Endothelial cell of umbilical vein (primary cell): ENCODE results near the gene PER3. TPM values are rescaled to one million over a fixed set of nuclear protein-coding genes. Genes with fewer than 3 reads are reported as not detected.

ENCODE experiments used
- BruUV-seq: library from RNA; stranded (reverse); fragments of 400-500 nt; replicated peaks from 2 replicates; lab custom pipeline; 2021; lab: Mats Ljungman, UMichigan
- CTCF ChIA-PET: fragments of 300-600, 350-600 bp; sonication (Branson Sonifier 250); formaldehyde crosslinking; loops from one replicate; lab custom pipeline; 2021; ENCODE audit warnings: antibody characterized with exemption, inconsistent platforms; lab: Charles Lee
- POLR2A ChIA-PET: fragments of 300-600, 350-600 bp; sonication (Branson Sonifier 250); formaldehyde crosslinking; loops from one replicate; lab custom pipeline; 2021; ENCODE audit warnings: antibody characterized with exemption, inconsistent platforms; lab: Charles Lee
- DNase-seq: peaks from one replicate; pipeline ENCODE4 v3.0.0-alpha.2; 2011; ENCODE audit warnings: low read depth, low spot score
- FAIRE-seq: peaks from 2 replicates; lab custom pipeline; 2011; peaks lifted over from hg19 to GRCh38; lab: Jason Lieb, UNC
- H2AFZ ChIP-seq: 2 replicates; pipeline ENCODE4 v1.6.0; 2012; ENCODE audit warnings: low read depth, low read length, control low read depth, inconsistent platforms
- H3K27ac ChIP-seq: 2 replicates; pipeline ENCODE4 v1.5.1; 2011; ENCODE audit warnings: low read depth, mild to moderate bottlenecking, control low read depth, low read length, moderate library complexity; ENCODE audit not compliant: insufficient read depth
- H3K27me3 ChIP-seq, 2 experiments: 2 replicates each; pipeline versions ENCODE4 v1.6.0 to v1.6.1; 2011; ENCODE audit warnings: low read length in 2 of 2, mixed read lengths in 1 of 2; ENCODE audit not compliant: control insufficient read depth in 2 of 2, insufficient read depth in 2 of 2
- H3K36me3 ChIP-seq, 2 experiments: 2 replicates in 1 of 2; 3 replicates in 1 of 2; pipeline ENCODE4 v1.5.1; 2011; ENCODE audit warnings: low read length in 2 of 2, mild to moderate bottlenecking in 1 of 2, moderate library complexity in 1 of 2; ENCODE audit not compliant: control insufficient read depth in 2 of 2, insufficient read depth in 2 of 2; ENCODE audit errors: extremely low read depth in 1 of 2
- H3K4me1 ChIP-seq: 3 replicates; pipeline ENCODE4 v1.5.1; 2011; ENCODE audit warnings: mild to moderate bottlenecking, low read length; ENCODE audit not compliant: control insufficient read depth, insufficient read depth; ENCODE audit errors: extremely low read depth
- H3K4me2 ChIP-seq: 2 replicates; pipeline ENCODE4 v1.6.1; 2011; ENCODE audit warnings: low read length, control low read depth, mixed read lengths; ENCODE audit not compliant: insufficient read depth
- H3K4me3 ChIP-seq, 3 experiments: fragments of 200-600 bp in 1 of 3; sonication (generic), shearing (Covaris generic) in 1 of 3; replicated peaks in 1 of 3; 2 replicates each; pipeline ENCODE4 v1.5.1; 2011 to 2016; ENCODE audit warnings: control low read depth in 3 of 3, low read length in 3 of 3, mild to moderate bottlenecking in 2 of 3, inconsistent platforms in 1 of 3, low read depth in 1 of 3, moderate library complexity in 1 of 3; ENCODE audit not compliant: insufficient read depth in 1 of 3
- H3K79me2 ChIP-seq: 2 replicates; pipeline ENCODE4 v1.6.0; 2012; ENCODE audit warnings: low read length, inconsistent platforms; ENCODE audit not compliant: control insufficient read depth, insufficient read depth
- H3K9ac ChIP-seq: replicated peaks from 2 replicates; pipeline ENCODE3; 2011; ENCODE audit warnings: low read length, control low read depth; ENCODE audit not compliant: insufficient read depth; ENCODE audit errors: extremely low read depth
- H3K9me1 ChIP-seq: replicated peaks from 3 replicates; pipeline ENCODE4 v1.6.0; 2011; ENCODE audit warnings: mild to moderate bottlenecking, low read length; ENCODE audit not compliant: control insufficient read depth, insufficient read depth; ENCODE audit errors: extremely low read depth
- H3K9me3 ChIP-seq: replicated peaks from 2 replicates; pipeline ENCODE4 v1.5.1; 2012; ENCODE audit warnings: low read length, inconsistent platforms; ENCODE audit not compliant: control insufficient read depth, insufficient read depth
- H4K20me1 ChIP-seq: replicated peaks from 2 replicates; pipeline ENCODE3; 2011; ENCODE audit warnings: mild to moderate bottlenecking, low read length; ENCODE audit not compliant: control insufficient read depth, insufficient read depth; ENCODE audit errors: extremely low read depth
- CTCF ChIP-seq, 2 donors: IDR thresholded peaks; 1 replicate in 1 of 2; 2 replicates in 1 of 2; pipeline ENCODE4 v1.5.1; 2011; ENCODE audit warnings: low read length in 2 of 2, mild to moderate bottlenecking in 2 of 2, moderate library complexity in 2 of 2, control low read depth in 1 of 2, inconsistent platforms in 1 of 2, low read depth in 1 of 2; ENCODE audit not compliant: insufficient read depth in 1 of 2; ENCODE audit errors: extremely low read depth in 1 of 2
- EZH2 ChIP-seq: IDR thresholded peaks from 2 replicates; pipeline ENCODE4 v1.6.1; 2012; ENCODE audit warnings: borderline replicate concordance, low read depth, mild to moderate bottlenecking, moderate library complexity, low read length, inconsistent platforms; ENCODE audit not compliant: severe bottlenecking
- FOS ChIP-seq: IDR thresholded peaks from 2 replicates; pipeline ENCODE4 v1.6.1; 2011; ENCODE audit warnings: mild to moderate bottlenecking, low read length, moderate library complexity, borderline replicate concordance; ENCODE audit not compliant: insufficient read depth
- GATA2 ChIP-seq: IDR thresholded peaks from 2 replicates; pipeline ENCODE4 v1.7.0; 2011; ENCODE audit warnings: low read depth, mild to moderate bottlenecking, moderate library complexity, mixed read lengths, low read length; ENCODE audit not compliant: insufficient read length, insufficient read depth
- JUN ChIP-seq: IDR thresholded peaks from 2 replicates; pipeline ENCODE4 v1.6.1; 2011; ENCODE audit warnings: borderline replicate concordance, low read depth; ENCODE audit not compliant: insufficient read length, insufficient read depth
- MYC ChIP-seq: IDR thresholded peaks from one replicate; pipeline ENCODE4 v1.6.1; 2011; ENCODE audit warnings: mild to moderate bottlenecking, low read depth, low read length
- POLR2A ChIP-seq: IDR thresholded peaks from 2 replicates; pipeline ENCODE4 v1.6.1; 2012; ENCODE audit warnings: low read depth, mild to moderate bottlenecking, control low read depth, low read length
- POLR2AphosphoS5 ChIP-seq: IDR thresholded peaks from 2 replicates; pipeline ENCODE4 v1.6.1; 2012; ENCODE audit warnings: low read depth, mild to moderate bottlenecking, control low read depth, low read length, moderate library complexity; ENCODE audit not compliant: insufficient read depth
- dilution Hi-C: fragments of 300-500 bp; cut with MboI; formaldehyde crosslinking; loops from one replicate; pipeline ENCODE4 v1.15.0; 2019; ENCODE audit warnings: low sequenced_read_pairs; ENCODE audit not compliant: extremely low pct_ligation_motif_present
- intact Hi-C: fragments of 100-400 bp; cut with micrococcal nuclease; formaldehyde crosslinking; loops from one replicate; pipeline ENCODE4 v1.10.0; 2022
- polyA plus RNA-seq, 4 experiments: library from polyadenylated mRNA; depleted of rRNA in 3 of 4; stranded (reverse) in 3 of 4; unstranded in 1 of 4; fragments of >200 nt; gene quantifications; 2 replicates each; pipeline versions ENCODE4 v1.2.1 to v1.2.3, GENCODE V29; 2011 to 2012; ENCODE audit warnings: missing spikeins in 1 of 4
- total RNA-seq: library from RNA; stranded (reverse); gene quantifications from 2 replicates; pipeline ENCODE4 v1.2.3, GENCODE V29; 2021
- TF ChIP-seq, protein P1 (sequence below): IDR thresholded peaks from 2 replicates; pipeline ENCODE4 v1.6.1; 2011; ENCODE audit not compliant: insufficient read depth, insufficient read length

The PER3 gene
- total and polyA plus RNA-seq, 2 donors (not counting 3 experiments of a cell fraction or from before 2014, with no cell fraction given), result 2.5 to 2.6 TPM

DNA sequence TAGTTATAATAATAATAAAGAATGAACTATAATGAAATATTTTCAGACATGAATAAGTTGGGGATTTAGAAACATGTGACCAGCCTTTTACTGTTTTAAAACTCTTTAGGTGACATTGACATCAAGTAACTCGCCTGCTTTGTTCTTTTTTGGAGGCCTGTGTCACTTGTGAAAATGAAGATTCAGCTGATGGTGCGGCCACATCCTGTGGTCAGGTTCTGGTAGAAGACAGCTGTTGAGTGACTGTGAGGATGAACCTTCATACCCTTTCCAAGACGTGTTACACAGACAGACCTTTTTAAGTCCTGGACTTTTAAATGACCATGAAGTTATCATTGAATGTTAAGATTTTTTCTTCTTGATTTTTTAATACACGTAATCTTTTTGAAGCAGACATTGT lies 58.4 kb downstream of the PER3 start:
- TF ChIP-seq FOS, result no peak
- no peak for TF ChIP-seq MYC
- TF ChIP-seq GATA2, result no peak
- no peak for TF ChIP-seq POLR2AphosphoS5
- TF ChIP-seq JUN, result no peak
- no peak for DNase-seq
- intact Hi-C loops (no loop called here), dilution Hi-C loops (no loop called here)
- Histone ChIP-seq H2AFZ (no peak overlapping the region), H3K27me3 (no peaks in the 10 kb centered on the region), H3K36me3 (no peaks in the 10 kb centered on the region), H3K9me3 (no peaks in the 10 kb centered on the region), H3K79me2 (no peaks in the 10 kb centered on the region), H3K9me1 (no peaks in the 10 kb centered on the region), H3K4me2 (no peak overlapping the region), H3K4me3 (no peak overlapping the region), H3K9ac (no peak overlapping the region), H3K27ac (no peak overlapping the region), H3K4me1 (no peaks in the 10 kb centered on the region), H4K20me1 (no peaks in the 10 kb centered on the region)
- ChIA-PET CTCF (no interaction called here), POLR2A (no interaction called here)
- BruUV-seq, result no TSS peak
- no peak for FAIRE-seq

DNA sequence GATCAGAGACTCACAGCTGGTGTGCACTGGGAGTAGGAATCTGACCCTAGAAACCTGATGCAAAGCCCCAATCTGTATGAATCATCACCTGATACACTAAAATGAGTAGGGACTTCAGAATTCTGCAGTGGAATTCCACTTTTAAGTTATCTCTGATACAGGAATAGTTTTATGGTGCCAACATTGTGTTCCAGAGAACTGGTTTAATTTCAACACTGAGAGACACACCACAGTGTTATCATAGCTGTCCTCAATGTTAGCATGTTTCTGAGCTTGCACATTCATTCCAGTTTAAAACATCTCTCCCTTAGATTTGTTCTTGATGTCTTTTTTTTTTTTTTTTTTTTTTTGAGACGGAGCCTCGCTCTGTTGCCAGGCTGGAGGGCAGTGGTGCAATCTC lies 61.7 kb downstream of the PER3 start:
- TF ChIP-seq FOS (no peak), EZH2 (no peak), GATA2 (no peak), POLR2AphosphoS5 (no peak), POLR2A (no peak), MYC (no peak), CTCF (IDR thresholded peaks at IDR 0.05; ENCODE audit: extremely low read depth in 1 of 2, insufficient read depth in 1 of 2, low read depth in 1 of 2, low read length in 2 of 2) (no peak), JUN (no peak)
- TF ChIP-seq, protein P1, sequence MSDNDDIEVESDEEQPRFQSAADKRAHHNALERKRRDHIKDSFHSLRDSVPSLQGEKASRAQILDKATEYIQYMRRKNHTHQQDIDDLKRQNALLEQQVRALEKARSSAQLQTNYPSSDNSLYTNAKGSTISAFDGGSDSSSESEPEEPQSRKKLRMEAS, result no peak
- Histone ChIP-seq H3K79me2 (no peaks in the 10 kb centered on the region), H3K27ac (no peak overlapping the region), H2AFZ (no peak overlapping the region), H3K9me3 (no peaks in the 10 kb centered on the region), H3K4me2 (no peak overlapping the region), H3K36me3 (no peaks in the 10 kb centered on the region), H3K4me3 (no peak overlapping the region), H3K9me1 (no peaks in the 10 kb centered on the region), H3K27me3 (no peaks in the 10 kb centered on the region), H4K20me1 (no peaks in the 10 kb centered on the region), H3K4me1 (no peaks in the 10 kb centered on the region), H3K9ac (no peak overlapping the region)
- POLR2A ChIA-PET, result interaction anchor here (0.7 kb wide), 1 partner anchor 48 kb away, joined by 14 read pairs; no protein-coding TSS in a partner anchor
- dilution Hi-C loops, result no loop called here
- FAIRE-seq (no peak), DNase-seq (no peak)
- no TSS peak for BruUV-seq
- CTCF ChIA-PET, result no interaction called here
- intact Hi-C loops, result no loop called here
